ENCODE results near the gene MED9.

Gene MED9

DNA sequence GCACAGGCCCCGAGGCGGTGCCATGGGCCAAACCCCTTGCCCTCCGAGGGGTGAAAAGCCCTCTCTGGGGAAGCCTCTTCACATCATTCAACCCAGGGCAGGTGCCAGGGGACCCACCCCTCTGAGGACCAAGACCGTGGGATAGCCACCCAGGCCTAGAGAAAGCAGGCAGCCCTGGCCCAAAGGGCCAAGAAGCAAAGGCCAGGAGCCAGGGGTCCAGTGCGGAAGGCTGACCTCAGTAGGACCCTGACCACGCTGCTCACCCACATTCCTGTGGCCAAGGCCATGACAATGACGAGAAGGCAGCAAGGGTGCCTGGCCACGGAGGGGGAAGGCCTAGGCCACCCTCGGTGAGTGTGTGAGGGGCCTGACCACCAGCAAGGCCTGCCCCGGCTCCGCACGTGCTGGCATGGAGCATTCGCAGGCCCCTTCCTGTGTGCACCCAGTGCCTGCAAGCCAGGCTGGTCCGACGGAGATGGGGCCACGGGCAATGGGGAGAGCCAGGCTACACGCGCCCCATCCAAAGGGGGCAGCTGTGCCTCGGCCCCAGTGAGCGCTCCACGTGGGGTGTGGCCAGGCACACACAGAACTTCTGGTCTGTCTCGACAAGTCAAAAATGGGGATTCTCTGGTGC is 43.9 kb downstream of the MED9 start:
- no peak for DNase-seq (ENCODE audit: extremely low read depth, low read depth)
- TF ChIP-seq, protein P1, sequence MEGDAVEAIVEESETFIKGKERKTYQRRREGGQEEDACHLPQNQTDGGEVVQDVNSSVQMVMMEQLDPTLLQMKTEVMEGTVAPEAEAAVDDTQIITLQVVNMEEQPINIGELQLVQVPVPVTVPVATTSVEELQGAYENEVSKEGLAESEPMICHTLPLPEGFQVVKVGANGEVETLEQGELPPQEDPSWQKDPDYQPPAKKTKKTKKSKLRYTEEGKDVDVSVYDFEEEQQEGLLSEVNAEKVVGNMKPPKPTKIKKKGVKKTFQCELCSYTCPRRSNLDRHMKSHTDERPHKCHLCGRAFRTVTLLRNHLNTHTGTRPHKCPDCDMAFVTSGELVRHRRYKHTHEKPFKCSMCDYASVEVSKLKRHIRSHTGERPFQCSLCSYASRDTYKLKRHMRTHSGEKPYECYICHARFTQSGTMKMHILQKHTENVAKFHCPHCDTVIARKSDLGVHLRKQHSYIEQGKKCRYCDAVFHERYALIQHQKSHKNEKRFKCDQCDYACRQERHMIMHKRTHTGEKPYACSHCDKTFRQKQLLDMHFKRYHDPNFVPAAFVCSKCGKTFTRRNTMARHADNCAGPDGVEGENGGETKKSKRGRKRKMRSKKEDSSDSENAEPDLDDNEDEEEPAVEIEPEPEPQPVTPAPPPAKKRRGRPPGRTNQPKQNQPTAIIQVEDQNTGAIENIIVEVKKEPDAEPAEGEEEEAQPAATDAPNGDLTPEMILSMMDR (IDR thresholded peaks at IDR 0.05; ENCODE audit: low read depth, low read length): no peak

DNA sequence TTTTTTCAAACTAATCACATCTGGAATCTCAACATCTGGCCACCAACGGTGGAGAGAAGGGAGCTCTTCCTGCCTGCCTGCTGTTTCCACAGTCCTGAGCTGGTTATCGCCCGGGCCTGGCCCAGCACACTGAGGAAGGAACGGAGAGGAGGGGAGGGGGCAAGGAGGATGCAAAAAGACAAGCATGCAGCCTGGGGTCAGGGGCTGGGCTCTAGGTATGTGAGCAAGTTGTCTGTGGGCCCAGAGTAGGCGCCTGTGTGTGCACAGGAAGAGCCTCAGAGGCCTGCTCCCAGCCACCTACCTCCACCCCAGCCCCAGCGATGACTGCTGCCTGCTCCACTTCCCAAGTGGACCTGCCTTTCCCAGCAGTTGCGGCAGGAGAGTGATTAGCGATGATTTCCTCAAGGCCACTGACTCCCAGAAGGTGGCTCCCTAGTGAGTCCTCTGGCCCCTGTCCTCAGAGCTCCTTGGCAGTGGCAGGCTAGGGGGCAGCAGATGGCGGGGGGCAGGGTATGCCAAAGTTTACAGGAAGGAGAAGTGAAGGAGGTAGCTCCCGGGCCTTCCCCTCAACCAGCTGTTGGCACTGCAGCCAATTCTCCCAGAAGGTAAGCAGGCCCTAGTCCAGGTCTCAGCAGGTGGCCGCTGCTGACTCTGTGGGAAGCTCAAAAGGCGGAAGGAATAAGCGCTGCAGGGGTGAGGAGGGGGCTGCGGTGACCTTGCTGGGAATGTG is 46.4 kb downstream of the MED9 start:
- TF ChIP-seq, protein P1 (IDR thresholded peaks at IDR 0.05; ENCODE audit: low read depth, low read length): no peak
- DNase-seq (ENCODE audit: extremely low read depth, low read depth): no peak

DNA sequence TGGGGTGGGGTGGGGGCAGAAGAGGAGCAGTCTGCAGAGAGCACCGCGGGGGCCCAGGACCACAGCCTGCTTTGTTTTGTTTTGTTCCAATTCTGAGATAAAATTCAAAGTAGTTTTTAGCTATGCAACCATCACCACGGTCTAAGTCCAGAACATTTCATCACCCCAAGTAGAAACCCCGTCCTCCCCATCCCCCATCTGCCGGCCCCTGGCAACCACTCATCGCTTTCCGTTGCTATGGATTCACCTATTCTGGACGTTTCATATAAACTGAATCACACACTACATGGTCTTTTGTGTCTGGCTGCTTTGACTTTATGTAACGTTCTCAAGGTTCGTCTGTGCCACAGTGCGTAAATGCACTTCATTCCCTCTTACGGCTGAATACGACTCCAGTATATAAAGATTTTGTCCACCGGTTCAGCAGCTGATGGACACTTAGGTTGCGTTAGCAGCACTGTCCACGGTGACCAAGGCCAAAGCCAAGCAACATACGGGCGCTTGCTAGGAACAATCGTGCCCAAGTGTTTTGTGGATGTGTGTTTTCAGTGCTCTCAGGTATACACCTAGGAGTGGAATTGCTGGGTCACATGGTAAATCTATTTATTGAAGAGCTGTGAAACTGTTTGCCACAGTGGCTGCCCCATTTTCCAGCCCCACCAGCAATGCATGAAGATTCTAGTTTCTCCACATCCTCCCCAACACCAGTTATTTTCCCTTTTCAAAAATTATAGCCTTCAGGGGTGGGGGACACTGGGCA is 47.1 kb downstream of the MED9 start:
- TF ChIP-seq, protein P1 (IDR thresholded peaks at IDR 0.05; ENCODE audit: low read depth, low read length): no peak
- no peak for DNase-seq (ENCODE audit: extremely low read depth, low read depth)

DNA sequence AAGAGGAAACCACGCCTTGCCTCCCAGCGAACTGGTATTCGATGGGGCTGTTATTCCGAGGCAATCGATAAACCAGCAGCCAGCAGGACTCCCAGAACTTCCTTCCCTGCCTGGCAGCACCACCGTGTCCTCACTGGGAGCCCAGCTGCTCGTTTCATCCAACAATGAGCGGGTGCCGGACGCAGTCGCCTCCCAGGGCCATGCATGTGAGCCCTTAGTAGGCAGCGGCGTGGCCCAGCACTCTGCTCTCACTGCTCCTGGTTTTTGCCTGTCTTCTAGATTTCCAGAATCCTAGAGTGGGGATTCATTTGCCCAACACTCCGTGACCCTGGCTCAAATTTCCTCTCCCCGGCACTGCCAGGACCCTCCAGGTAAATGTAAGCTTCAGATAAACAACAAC is 48.5 kb downstream of the MED9 start:
- TF ChIP-seq, protein P1 (IDR thresholded peaks at IDR 0.05; ENCODE audit: low read depth, low read length): no peak
- DNase-seq (ENCODE audit: extremely low read depth, low read depth): no peak

DNA sequence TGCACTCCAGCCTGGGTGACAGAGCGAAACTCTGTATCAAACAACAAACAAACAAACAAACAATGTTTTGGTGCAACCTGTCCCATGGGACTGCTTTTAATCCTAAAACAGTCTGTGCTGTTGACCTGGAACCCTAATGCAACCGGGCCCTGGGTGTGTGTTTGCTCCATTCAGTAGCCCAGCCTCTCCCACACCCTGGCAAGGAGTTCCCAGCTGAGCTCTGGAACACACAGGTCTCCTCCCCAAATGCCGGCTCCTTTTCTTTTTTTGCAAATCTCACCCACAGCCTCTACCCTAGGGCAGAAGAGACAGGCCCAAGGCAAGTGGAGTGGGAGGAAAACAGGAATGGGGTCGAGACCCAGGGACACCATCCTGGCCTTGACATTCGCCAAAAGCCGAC is 49.2 kb downstream of the MED9 start:
- TF ChIP-seq, protein P1 (IDR thresholded peaks at IDR 0.05; ENCODE audit: low read depth, low read length): no peak
- no peak for DNase-seq (ENCODE audit: extremely low read depth, low read depth)

DNA sequence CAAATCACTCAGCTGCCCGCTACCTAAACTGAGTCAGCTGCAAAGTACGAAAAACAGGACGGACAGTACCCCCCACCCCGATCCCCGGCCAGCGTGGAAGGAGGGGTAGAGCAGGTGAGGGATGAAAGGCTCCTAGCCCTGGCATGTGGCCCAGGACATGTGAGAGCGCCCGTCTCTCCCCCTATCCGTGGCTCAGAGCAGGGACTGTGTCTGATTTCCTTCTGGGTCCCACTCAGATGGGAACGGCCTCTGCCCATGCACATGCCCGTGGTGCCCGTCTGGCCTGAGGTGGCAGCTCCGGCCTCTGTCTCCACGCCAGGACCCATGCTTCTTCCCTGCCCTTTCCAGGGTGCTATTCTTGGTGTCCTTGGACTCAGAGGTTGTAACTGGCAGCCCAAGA is 49.6 kb downstream of the MED9 start:
- TF ChIP-seq, protein P1 (IDR thresholded peaks at IDR 0.05; ENCODE audit: low read depth, low read length): no peak

DNA sequence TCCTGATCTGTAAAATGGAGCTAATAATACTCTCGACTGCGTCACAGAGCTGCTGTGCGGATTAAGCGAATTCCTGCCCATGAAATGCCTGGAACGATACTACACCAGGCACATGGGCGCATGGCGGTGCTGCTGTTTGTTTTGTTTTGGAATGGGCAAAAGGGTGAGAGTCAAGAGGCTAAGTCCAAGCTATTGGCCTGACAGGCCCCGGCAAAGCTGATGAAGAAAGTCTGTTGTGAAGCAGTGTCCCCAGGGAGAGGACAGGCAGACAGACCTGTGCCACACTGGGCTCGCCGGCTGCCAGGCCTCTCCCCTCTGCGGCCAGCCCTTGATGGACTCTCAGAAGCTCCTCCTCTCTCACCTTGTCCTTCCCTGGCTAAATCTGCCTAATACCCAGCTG is 50.7 kb downstream of the MED9 start:
- DNase-seq (ENCODE audit: extremely low read depth, low read depth): no peak
- TF ChIP-seq, protein P1 (IDR thresholded peaks at IDR 0.05; ENCODE audit: low read depth, low read length): no peak

More for the DNA sequence above, 49.6 kb downstream of the MED9 start:
- DNase-seq (ENCODE audit: extremely low read depth, low read depth): no peak

Measured in AG09319 (cell line).